ENCODE results near the gene SNRK. TPM values are rescaled to one million over a fixed set of nuclear protein-coding genes. Genes with fewer than 3 reads are reported as not detected.

Gene SNRK, protein sequence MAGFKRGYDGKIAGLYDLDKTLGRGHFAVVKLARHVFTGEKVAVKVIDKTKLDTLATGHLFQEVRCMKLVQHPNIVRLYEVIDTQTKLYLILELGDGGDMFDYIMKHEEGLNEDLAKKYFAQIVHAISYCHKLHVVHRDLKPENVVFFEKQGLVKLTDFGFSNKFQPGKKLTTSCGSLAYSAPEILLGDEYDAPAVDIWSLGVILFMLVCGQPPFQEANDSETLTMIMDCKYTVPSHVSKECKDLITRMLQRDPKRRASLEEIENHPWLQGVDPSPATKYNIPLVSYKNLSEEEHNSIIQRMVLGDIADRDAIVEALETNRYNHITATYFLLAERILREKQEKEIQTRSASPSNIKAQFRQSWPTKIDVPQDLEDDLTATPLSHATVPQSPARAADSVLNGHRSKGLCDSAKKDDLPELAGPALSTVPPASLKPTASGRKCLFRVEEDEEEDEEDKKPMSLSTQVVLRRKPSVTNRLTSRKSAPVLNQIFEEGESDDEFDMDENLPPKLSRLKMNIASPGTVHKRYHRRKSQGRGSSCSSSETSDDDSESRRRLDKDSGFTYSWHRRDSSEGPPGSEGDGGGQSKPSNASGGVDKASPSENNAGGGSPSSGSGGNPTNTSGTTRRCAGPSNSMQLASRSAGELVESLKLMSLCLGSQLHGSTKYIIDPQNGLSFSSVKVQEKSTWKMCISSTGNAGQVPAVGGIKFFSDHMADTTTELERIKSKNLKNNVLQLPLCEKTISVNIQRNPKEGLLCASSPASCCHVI
- 15.3 and 16.0 TPM in 2 replicates for total RNA-seq (2014; rRNA removed; shearing (Covaris generic))

DNA sequence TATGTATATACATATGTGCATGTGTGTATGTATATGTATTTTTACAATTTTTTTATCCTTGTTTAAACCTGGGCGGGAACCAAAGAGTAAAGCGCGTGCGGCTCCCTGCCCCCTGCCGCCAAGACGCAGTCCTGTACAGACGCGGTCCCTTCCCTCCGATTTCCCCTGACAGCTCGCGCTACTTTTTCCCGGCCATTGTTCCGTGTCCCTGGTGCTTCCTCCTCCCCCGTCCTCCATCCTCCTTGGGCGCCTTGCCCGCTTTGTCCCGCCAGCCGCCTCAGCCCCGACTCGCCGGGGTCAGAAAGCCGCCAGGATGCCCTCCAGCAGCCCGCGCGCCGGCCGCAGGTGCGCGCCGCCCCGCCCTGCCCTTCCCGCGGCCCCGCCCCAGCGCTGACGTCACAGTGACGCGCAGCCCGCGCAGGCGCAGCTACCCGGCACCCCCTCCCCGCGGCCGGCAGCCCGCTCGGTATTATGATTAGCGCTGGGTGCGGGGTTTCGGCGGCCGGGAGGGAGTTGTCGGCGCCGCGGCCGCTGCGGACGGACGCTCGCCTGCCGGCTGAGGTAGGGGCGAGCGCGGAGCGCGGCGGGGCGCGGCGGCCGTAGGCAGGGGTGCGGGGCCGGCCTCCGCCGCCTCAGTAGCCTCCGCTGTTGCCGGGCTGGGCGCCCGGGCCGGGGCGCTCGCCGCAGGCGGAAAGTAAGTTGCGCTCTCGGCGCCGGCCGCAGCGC is at the start of gene SNRK:
SNRK (plus strand) TSS at position 426 of the 726 bp plus-strand sequence. CDS start 16,664 bp downstream, outside the sequence.
- DNase-seq (ENCODE audit: low read depth): peak; percentile 78

DNA sequence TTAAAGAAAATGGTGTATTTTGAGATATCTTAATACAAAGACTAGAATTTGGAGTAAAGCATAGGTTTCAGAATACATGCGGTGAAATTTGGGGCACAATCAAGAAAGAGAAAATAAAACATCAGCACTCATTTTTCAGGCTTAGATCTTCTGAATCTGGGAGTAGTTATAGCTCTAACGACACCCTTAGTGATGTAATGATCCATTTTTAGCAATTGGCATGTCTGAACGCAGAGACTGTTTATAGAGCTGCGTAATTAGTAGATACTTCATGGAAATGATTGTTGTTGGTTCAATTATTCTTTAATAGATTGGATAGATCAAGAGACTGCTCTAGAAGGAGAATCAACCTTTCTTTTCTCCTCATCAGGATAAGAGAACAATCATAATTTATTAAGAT is 47.5 kb upstream of the SNRK start:
- no peak for DNase-seq (ENCODE audit: low read depth)

DNA sequence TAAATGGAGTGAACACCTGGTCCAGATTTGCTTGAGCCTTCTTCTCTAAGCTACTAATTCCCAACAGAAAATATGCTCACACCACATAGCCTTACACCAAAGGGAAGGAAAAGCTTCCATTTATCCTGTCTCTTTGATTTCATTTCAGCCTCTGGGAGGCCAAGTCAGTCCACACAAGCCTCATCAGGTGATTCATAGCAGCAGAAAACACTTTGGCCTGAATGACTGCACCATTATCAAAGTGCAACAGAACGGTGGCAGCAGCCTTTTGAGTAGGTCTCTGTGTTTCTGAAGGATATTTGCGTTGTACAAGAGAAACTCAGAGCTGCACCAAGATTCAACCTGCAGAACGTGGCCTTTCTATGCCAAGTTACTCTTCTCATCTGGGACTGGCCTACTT is 46.6 kb upstream of the SNRK start:
- no peak for DNase-seq (ENCODE audit: low read depth)

DNA sequence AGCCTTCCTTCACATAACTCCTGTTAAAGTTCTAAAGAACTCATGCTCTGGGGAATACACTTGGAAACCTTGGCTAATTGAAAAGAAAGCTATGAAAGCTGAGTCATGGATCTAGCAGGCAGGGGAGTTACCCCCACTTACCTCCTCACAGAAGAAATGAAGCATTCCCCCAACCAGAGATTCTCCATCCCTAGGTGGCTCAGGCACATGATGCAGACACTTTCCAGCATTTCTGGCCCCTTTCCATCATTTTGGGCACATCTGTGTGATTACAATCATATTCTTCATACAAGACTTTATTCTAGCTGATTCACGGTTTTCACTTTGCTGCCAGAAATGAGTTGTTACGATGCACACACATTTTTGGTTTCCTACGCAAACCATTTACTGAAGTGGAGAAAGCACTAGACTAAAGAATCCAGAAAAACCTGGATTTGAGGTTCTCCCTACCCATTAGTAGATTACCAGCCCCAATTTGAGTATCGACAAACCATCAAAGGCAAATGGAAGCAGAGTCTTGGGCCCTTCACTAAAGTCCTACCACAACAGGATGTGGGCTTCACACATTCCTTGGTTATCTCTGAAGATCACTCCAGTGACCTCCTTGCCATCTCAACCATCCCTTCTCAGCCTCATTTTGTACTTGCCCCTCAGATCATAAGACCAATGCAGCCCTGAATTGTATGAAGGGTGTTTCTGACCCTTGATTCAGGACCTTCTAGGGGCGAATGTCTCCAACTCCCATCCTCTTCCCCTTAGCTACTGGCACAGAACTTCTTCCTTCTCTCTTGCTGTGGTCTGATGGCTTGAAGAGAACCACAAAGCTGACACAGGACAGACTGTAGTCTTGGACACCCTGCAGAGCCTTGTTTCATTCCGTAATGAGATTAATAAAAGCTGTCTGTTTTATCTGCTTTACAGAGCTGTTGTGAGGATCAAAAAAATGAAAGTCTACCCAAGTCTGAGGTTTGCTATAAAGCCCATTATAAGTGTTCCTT is 42.5 kb upstream of the SNRK start:
- DNase-seq (ENCODE audit: low read depth): no peak

DNA sequence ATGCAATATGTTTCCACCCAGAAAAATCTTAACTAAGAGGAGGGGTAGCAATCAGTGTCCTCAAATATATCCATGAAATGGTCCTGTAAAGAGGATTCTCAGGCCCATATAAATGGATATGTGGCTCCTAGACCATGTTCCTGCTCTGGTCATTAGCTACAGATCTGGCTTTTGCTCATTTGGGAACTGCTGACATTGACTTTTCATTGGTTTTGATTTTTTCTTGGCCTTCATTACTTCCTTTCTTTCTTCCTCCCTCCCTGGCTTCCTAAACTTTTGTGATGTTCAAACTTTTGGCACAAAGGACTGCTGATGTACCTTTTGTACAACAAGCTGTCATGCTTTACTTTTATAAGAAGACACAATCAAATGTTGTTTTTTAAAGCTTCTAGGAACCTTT is 41.6 kb upstream of the SNRK start:
- DNase-seq (ENCODE audit: low read depth): no peak

DNA sequence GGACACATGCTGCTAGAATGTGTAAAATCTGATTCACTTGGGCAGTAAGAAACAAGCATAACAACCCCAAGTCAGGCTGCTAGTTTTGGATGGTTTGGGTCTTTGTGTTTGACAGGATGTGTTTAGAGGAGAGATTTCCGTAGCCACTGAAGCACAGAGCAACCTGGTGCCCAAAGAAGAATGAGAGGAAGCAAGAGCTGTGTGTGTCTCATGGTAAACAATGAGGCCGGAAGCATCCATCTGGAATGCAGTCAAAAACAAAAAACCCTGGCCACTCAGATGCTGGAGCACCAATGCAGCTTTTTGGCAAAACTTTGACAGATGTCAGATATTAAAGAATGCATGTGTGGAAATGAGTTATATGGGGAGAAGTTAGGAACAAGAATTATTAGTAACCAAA is 39.4 kb upstream of the SNRK start:
- DNase-seq (ENCODE audit: low read depth): no peak

DNA sequence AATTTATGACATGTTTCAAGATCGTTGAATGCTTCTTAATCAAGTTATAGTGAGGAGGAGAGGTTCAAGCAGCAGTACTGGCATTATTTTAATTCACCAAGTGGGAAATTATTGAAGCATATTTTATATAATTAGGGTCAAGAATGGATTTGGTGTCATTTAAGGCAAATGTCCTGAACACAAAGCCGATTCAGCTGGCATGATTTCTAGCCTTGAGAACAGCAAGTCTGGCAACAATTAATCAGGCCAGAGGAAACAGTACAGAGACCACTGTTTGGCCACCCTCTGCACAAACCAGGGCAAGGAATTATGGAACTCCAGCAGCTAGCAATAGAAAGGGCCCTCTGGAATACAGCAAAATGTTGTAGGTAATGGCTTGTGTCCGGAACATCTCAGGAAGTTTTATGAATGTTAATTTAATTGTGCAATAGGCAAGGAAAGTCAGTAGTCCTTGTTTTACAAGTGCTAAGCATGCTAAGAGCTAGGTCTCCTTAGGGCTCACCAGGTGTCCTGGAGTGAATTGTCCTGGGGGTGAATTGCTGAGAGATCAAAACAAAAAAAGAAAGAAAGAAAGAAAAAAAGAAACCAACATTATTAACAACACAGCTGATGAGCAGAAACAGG is 38.7 kb upstream of the SNRK start:
- DNase-seq (ENCODE audit: low read depth): no peak

DNA sequence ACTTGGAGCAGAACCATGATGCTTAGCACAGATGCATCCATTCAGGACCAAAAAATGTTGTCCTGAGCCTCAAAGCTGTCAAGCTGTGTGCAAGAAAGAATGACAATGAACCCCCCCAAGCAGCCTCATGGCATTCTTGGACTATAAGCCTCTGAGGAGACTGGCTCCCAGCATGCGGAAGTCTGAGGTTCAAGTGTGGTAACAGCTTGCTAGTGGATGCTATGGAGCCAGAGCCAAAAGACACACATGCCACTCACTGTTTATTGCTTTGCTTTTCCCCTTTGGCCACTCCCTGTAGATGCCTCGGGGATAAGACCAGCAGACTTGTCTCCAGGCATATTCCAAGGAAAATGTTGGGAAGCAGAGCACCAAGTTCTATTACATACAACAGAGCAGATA is 38.2 kb upstream of the SNRK start:
- DNase-seq (ENCODE audit: low read depth): no peak

DNA sequence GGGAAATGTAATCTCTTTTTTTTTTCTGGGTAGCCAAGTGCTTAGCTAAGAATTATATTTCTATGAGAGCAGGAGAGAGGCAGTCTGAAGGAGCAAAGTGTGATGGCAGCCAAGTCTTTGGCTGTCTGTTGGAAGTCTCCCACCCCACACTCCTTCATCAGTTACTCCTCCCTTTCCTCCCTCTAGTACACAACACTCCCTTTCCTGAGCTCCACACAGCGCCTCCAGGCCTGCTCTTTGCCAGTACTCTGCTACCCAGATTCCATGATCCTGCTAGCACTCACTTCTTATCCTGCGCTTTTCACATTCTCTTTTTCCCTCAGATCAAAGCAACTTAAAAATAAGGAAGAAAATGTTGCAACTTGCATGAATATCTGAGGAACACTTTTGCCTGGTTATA is 37.4 kb upstream of the SNRK start:
- no peak for DNase-seq (ENCODE audit: low read depth)

DNA sequence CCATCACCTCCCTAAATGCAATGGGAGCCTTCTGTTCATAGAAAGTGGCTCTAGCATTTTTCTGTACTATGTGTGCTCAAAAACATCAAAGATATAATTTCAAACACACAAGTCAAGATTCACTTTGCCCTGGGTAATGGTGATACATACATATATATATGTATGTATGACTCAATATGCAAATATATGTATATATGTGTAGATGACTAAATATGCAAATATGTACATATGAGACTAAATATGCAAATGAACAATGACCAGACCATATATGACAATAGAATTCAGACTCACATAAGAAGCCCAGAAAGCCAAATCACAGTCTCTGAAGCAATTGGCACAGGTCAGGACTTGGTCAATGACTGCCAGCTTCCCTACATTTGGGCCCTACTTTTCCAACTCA is 36.9 kb upstream of the SNRK start:
- no peak for DNase-seq (ENCODE audit: low read depth)

DNA sequence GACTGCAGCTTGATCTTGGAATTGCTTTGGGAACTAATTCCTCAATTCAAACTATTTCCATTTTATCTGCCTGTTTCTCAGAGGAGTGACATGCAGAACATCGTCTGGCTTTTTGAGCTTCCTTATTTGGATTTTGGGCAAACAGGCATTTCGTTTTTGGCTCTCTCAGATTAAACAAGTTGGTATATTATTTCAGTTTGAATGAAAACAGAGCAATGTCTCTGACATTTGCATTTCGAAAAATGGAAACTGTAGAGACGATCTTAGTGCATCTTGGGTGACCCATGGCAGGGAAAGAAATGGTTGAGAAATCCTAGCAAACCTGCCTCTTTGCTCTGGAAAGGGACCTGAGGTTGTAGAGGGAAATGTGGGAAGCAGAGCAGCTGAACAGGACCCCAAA is 33.0 kb upstream of the SNRK start:
- DNase-seq (ENCODE audit: low read depth): no peak

DNA sequence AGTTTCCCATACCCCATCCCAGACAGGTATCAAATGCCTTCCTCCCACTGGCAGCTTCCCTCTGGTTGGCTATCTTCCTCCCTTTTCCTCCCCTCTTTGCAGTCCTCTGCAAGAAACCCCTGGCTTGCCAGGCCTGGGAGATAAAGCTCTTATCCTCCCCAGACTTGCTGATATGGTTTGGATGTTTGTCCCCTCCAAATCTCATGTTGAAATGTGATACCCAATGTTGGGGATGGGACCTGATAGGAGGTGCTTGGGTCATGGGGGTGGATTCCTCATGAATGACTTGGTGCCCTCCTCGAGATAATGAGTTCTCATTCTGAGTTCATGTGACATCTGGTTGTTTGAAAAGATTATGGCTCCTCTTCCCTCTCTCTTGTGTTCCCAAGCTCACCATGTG is 32.2 kb upstream of the SNRK start:
- no peak for DNase-seq (ENCODE audit: low read depth)

DNA sequence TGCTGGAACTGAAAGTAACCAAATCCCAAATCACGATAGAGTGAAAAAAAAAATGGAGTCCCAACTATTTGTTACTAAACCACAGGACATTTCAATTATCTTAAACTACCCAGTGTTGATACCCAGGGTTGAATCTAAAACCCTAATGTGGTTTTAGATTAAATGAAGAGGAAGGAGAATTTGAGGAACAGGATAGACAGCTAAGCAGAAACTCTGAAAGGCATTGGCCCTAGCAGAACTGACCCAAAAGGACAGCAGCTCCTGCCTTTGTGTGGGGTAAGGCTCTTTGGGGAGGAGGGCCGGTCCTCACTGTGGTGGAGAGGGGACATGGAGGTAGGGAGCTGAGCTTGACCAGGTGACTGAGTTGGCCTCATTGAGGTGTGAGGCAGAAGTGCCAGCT is 30.7 kb upstream of the SNRK start:
- DNase-seq (ENCODE audit: low read depth): no peak

DNA sequence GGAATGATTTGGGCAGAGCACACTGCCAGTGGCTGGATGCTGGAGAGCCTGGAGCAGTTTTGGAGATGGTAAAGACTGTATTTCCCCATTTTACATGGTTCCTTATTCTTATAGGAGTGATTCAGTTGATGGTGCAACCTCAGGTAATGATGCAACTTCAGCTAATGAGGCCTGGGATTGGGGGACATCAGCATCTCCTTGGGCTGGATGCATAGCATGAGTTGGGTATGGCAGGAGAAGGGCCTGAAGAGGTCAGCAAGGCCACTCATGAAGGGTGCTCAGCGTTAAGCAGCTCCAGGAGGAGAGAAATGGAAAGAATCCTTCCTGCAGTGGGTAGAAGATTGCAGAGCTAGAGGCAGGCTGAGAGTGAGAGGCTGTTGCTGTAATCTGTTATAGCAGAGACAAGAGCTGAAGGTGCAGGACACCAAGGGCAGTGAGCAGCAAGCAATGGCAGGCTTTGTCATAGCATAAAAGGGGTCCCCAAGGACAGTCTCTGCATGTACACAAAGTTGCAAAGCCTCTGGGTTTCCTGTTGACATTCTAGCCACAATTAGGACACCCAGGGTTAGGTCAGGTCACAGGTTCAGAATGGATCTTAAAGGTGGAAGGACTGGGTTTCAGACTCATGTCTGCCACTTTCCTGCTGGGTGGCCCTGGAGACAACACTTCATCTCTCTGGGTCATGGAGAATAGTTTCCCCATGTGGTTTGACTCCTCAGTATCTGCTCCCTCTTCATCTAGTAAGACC is 29.5 kb upstream of the SNRK start:
- DNase-seq (ENCODE audit: low read depth): no peak

DNA sequence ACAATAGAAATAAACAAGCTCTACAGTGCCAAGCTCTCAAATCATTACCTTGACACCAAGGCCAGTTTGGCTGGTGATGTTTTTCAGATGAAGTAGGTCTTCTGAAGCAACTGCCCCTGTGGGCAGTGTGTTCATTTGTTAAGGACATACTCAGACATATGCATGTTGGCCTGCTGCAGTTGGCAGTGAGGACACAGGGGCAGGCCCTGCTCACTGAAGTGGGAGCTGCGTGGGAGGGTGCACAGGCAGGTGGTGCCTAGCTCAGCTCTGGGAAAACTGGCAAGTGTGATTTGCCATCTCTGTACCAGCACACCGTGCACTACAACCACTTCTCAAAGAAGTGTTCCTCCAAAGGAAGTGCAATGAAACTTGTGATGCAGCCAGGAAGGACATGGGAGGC is 28.5 kb upstream of the SNRK start:
- no peak for DNase-seq (ENCODE audit: low read depth)

DNA sequence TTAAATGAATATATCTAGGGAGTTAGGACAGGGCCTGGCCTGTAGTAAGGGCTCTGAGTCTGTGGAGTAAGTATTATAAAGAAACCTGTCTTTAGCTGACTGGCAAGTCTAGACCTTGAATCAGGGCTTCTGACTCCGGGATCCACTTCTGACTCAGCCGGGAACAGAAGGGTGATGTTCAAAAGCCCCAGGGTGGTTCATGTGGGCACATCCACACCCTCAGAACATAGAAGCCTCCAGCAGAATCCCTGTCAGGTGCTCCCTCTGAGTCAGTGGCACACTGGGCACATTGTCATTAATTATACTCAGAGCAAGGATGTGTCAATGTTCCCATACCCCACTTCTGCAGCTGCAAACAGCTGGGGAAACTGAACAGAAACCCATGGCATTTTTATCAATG is 26.7 kb upstream of the SNRK start:
- peak; percentile 47 for DNase-seq (ENCODE audit: low read depth)

DNA sequence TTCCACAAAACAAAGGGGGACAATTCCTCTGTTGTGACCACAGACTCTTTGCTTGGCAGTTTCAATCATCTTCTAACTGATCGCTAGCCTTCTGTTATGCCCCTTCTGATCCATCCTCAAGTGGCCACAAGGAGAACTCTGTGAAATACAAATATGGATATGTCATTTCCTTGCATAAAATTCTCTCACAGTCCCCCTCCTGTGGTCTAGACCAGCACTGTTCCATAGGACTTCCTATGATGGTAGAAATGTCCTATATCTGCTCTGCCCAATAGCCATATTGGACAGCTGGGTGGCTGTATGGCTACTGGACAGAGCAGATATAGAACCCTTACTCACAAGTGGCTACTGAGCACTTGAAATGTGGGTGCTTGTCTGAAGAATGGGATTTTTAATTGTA is 25.9 kb upstream of the SNRK start:
- DNase-seq (ENCODE audit: low read depth): no peak

DNA sequence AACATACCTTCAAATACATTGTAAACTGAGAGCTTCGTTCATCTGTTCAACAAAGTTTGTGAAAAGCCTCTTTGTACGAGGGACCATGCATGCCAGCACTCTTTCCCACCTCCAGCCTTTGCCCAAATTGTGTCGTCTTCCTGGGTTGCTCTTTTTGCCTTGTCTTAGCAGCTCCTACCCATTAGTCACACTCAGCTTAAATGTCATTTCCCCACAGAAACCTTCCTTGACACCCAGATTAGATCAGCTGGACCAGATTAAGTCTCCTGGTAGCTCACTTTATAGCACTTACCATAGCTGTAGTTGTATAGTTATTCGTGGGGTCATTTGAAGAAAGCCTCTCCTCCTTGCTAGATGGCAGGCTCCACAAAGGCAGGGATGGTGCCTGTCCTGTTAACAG is 24.1 kb upstream of the SNRK start:
- no peak for DNase-seq (ENCODE audit: low read depth)

DNA sequence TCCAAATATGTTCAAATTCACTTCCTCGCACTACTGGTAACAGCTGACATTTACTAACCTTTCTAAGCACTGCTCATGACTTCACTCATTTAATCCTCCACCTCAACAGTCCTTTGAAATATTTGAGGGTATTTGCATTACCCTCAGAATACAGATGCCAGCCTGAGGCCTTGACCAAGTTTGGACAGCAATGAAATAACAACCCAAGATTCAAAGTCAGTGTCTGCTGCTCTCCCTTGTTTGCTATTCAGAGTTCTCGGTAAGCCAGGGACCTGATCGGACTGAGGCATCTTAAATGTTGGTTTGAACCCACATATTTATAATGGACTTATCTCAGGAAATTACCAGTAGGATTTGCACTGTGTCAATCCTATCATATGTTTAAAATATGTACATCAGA is 19.9 kb upstream of the SNRK start:
- DNase-seq (ENCODE audit: low read depth): no peak

DNA sequence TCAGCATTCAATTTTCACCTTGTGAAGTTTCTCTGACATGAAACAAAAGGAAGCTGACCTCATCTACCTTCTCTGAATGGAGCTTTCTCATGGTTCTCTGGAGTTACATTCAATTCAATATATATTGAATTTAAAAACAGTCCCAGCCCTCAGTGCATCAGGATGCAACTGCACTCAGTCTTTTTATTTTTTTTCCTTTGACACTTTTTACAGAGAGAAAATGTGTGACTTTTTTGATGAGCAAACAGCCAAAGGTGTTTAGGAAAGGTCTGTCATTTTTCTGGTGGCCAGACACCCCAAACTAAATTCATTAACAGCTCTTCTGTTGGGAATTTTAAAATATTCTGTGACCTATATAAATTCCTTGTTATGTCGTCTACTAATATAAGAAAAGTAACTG is 19.3 kb upstream of the SNRK start:
- DNase-seq (ENCODE audit: low read depth): no peak
